Stimulated activated naive CD8-positive, alpha-beta T cell treated with anti-CD3 and anti-CD28 coated beads, Interleukin-15, amount 100 ng/mL, for 72 hours (primary cell): ENCODE data around the gene ABCB10.
A peak's percentile ranks its signal among the peaks of the same experiment; 100 is the strongest.

ENCODE experiments used
- ATAC-seq: fragments of 150-1000 bp; cut with Tn5 transposase; 2 replicates; pipeline ENCODE4 v1.10.0; 2021; ENCODE audit warnings: mild to moderate bottlenecking, moderate library complexity
- DNase-seq, 2 donors: peaks; one replicate each; pipeline ENCODE4 v3.0.0; 2021 to 2022
- H3K27ac Mint-ChIP-seq, 2 donors: one replicate each; pipeline ENCODE4 v1.8.0; 2022; ENCODE audit warnings: mild to moderate bottlenecking in 2 of 2, mixed read lengths in 2 of 2, moderate library complexity in 2 of 2
- H3K27me3 Mint-ChIP-seq: one replicate; pipeline ENCODE4 v1.8.0; 2022; ENCODE audit warnings: mixed read lengths
- H3K4me1 Mint-ChIP-seq: one replicate; pipeline ENCODE4 v1.8.0; 2022; ENCODE audit warnings: mild to moderate bottlenecking, mixed read lengths
- H3K4me3 Mint-ChIP-seq, 2 donors: one replicate each; pipeline ENCODE4 v1.8.0; 2022; ENCODE audit warnings: mild to moderate bottlenecking in 2 of 2, mixed read lengths in 2 of 2, moderate library complexity in 1 of 2
- H3K9me3 Mint-ChIP-seq, 2 donors: one replicate each; pipeline ENCODE4 v1.8.0; 2022; ENCODE audit warnings: mixed read lengths in 2 of 2

Gene ABCB10

DNA sequence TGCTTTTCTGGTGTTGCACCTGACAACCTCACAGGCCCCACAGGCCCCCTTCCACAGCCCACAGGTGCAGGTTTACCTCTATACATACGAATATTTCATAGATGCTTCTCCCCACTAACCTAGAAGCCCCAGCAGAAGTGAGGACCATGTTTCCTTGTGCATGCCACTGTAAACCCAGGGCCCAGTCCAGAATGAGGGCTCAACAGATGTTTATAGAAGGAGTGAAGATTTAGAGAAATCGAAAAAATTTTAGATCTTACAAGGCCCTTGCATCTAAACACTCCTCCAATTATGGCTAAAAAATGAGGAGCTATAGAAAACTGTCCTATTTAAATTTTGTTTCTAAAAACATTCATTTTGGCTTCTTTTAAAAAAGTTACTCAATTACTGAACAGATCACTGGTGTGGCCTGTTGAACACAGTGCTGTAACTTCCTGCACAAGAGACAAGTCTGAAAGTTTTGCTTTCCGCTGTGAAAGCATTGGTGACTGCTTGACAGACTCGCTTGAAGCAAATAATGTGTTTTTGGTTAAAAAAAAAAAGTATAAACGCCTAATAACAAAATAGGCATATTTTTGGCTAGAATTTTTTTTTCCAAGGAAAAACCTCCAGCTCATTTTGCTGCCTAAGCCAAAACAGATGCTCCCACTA is 1.2 kb downstream of the ABCB10 start:
- Mint-ChIP-seq H3K27me3 (no peaks in the 10 kb centered on the region), H3K9me3 (no peaks in the 10 kb centered on the region), H3K27ac (peak overlapping the region; percentile 75 to 80), H3K4me3 (peak overlapping the region; percentile 87 to 90), H3K4me1 (peaks cover 47% of the 10 kb centered on the region)
- ATAC-seq (no peak), DNase-seq (no peak)

DNA sequence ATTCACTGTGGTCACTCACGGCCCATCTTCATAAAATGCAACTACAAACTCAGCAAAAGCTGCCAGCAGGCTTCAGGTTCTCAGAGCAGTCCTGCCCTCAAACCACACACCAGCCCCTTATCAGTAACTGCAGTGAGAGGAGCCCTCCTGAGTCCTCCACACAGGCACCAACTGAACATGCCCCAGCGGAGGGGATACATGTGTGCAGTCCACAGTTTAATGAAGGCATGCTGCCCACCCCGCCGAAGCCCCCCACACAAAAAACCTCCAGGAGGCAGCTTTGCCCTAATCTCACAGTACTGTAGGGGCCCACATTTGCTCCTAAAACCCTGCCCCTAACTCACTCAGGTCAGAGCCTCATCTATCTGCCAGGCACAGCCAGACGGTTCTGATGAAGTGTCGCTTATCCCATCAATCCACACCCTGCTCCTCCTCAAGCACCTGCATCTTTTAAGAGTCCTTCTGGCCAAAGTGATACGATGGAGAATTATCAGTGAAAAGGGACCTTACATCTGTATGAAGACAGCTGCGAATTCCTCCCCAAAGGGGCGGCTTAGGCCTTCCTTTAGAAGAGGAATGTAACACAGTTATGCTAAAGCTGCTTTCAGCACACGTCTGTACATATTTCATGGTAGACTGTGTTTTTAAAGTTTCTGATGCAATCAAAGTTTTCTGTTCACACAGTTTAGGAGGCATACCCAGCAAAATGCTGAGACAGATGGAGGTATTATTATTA is 3.5 kb downstream of the ABCB10 start:
- Mint-ChIP-seq H3K9me3 (no peaks in the 10 kb centered on the region), H3K4me3 (no peak overlapping the region), H3K27me3 (no peaks in the 10 kb centered on the region), H3K27ac (peak overlapping the region; percentile 78 to 79), H3K4me1 (peaks cover 48% of the 10 kb centered on the region)
- DNase-seq (no peak), ATAC-seq (no peak)

DNA sequence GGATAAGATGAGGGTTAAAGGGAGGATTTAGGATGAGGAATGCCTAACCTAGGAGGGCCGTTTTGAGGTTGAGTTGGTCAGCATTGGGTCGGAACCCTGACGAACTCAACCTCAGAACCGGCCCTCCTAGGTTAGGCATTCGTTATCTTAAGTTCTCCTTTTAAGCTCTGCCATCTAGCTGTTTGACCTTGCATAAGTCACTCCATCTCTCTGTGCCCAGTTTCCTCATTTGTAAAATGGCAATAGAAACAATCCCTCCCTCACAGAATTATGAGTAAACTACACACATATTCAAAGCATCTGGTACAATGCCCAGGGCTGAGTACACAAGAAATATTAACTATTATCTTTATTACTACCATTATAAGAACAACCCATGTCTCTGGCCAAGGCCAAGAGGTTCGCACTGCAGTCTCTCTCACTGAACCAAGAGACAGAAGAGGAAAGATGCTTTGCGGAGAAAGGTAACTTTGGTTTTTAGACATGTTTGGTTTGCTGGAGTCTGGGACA is 4.8 kb downstream of the ABCB10 start:
- H3K27me3 Mint-ChIP-seq = no peaks in the 10 kb centered on the region
- ATAC-seq (no peak), DNase-seq (no peak)
- H3K4me3 Mint-ChIP-seq = no peak overlapping the region
- H3K27ac Mint-ChIP-seq = no peak overlapping the region
- no peaks in the 10 kb centered on the region for H3K9me3 Mint-ChIP-seq
- H3K4me1 Mint-ChIP-seq = peaks cover 40% of the 10 kb centered on the region

DNA sequence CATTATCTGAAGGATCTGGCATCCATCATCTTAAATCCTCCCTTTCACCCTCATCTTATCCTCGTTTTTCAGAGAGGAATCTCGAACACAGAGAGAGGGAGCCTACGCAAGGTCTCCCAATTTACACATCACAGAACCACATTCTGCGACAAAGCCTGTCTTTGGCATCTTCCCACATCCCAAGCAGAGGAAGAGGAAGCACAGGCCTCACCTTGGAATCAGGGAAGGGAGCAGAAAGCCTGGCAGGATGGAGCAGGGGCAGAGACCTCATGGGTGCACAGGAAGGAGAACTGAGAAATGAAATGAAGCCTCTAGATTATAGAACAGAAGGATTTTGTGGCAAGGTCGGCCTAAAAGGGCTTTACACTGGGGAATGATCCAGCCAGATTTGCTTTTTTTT is 5.8 kb downstream of the ABCB10 start:
- Mint-ChIP-seq H3K27ac (no peak overlapping the region), H3K9me3 (no peaks in the 10 kb centered on the region), H3K27me3 (no peaks in the 10 kb centered on the region), H3K4me3 (no peak overlapping the region), H3K4me1 (peaks cover 40% of the 10 kb centered on the region)
- ATAC-seq (no peak), DNase-seq (no peak)

DNA sequence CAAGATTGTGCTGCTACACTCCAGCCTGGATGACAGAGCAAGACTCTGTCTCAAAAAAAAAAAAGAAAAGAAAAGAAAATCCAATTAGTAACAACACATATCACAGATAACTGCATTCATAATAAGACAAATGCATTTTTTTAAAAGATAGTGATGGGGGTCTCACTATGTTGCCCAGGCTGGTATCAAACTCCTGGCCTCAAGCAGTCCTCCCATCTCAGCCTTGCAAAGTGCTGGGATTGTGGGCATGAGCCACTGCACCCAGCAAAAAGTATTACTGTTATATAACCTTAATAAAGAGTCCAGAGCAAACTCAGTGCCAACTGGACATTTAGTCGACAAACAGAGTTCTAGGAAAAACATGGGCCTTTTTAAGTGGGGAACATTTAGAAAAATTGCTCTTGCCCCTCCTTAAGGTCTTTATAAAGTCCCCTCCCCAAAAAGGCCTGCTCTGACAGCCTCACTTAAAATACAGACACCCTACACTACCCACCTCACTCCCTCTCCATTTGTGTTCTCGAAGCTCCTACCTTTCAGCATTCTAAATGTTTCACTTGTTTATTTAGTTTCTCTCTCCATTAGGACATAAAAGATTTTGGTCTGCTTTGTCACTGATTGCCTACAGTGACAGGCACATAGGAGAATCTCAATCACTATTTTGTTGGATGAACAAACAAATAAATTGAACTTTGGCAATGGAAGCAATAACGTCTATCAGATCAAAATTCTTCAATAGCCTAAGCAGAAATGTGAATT is 7.5 kb downstream of the ABCB10 start:
- Mint-ChIP-seq H3K27ac (no peak overlapping the region), H3K9me3 (no peaks in the 10 kb centered on the region)
- no peak for DNase-seq

DNA sequence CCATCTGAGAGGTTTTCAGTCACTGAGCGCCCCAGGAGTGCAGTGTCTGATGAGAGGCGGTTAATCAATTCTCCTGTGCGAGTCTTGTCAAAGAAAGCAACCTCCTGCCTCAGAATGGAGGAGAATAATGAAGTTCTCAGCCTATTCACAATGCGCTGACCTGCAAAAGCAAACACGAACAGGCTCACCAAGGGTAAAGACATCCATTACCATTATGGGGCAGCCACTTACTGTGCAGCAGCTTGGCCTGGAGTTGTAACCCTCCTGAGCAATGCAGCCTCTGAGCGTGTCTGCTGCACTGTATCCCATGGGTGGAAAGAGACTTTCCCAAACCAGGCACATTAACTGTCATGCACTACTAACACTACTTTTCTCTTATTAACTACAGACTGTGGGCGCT is 11.0 kb downstream of the ABCB10 start:
- no peaks in the 10 kb centered on the region for H3K9me3 Mint-ChIP-seq
- H3K4me3 Mint-ChIP-seq = no peak overlapping the region
- no peak overlapping the region for H3K27ac Mint-ChIP-seq
- no peaks in the 10 kb centered on the region for H3K27me3 Mint-ChIP-seq
- H3K4me1 Mint-ChIP-seq = peaks cover 30% of the 10 kb centered on the region
- no peak for ATAC-seq
- DNase-seq = no peak

More for the DNA sequence above, 7.5 kb downstream of the ABCB10 start:
- Mint-ChIP-seq H3K4me3 (no peak overlapping the region), H3K4me1 (peaks cover 25% of the 10 kb centered on the region), H3K27me3 (no peaks in the 10 kb centered on the region)
- no peak for ATAC-seq

DNA sequence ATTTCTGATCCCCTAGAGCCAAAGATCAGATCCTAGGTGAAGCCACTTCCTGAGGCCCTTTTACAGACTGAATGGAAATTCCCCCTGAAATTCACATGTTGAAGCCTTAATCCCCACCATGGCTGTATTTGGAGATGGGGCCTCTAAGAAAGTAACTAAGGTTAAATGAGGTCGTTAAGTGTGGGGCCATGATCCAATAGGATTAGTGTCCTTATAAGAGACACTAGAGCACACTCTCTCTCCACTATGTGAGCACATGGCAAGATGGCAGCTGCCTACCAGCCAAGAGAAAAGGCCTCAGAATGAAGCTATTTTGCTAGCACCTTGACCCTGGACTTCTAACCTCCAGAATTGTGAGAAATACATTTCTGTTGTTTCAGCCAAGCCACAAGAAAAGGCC is 13.9 kb downstream of the ABCB10 start:
- Mint-ChIP-seq H3K27ac (peak overlapping the region in 1 of 2 donors; percentile 46), H3K4me1 (peaks cover 39% of the 10 kb centered on the region), H3K27me3 (no peaks in the 10 kb centered on the region), H3K9me3 (no peaks in the 10 kb centered on the region), H3K4me3 (no peak overlapping the region)
- no peak for DNase-seq
- ATAC-seq = no peak

DNA sequence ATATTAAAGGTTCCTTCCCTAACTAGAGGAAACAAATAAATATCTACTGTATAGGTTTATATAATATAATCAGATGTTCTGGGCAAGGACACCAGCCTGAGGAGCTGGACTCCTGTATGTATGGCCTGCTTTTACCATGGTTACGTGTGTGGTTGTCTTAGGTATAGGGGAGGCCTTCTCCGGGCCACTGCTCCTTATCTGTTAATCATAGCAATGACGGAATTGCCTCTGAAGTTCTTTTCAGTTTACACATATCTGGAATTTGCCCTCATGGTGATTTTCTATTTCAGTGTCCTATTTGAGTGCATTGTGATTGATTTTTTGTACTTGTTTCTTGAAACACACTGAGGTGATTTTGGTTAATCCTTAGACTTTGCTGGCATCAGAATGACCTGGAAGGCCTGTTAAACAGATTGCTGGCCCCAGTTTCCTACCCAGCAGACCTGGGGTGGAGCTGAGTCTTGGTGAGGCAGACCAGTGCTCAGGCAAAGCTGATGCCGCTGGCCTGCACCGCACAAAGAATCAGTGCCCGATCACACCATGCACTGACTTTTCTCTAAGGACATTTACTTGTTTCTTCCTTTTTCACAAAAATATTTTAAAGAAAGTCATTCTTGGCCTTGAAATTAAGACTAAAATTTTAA is 18.5 kb downstream of the ABCB10 start:
- Mint-ChIP-seq H3K27me3 (no peaks in the 10 kb centered on the region), H3K27ac (no peak overlapping the region), H3K4me3 (no peak overlapping the region), H3K9me3 (no peaks in the 10 kb centered on the region), H3K4me1 (peaks cover 42% of the 10 kb centered on the region)
- no peak for ATAC-seq
- no peak for DNase-seq

DNA sequence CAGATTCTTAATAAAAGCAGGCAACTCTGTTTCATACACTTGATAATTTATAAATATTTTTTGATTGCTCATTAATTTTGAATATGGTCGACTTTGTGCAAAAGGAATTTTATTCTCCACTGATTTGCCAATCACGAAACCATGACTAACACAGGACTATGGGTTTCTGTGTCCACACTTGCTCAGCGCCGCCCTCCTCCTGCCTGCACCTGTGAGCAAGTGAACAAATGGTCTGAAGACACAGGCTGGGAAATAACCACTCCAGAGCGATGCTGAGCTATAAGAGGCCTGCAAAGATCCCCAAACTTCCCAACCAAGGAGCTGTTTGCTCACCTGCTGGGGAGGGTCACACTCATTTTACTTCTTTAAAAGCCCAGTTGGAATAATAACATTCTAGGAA is 19.6 kb downstream of the ABCB10 start:
- H3K4me1 Mint-ChIP-seq = peaks cover 32% of the 10 kb centered on the region
- ATAC-seq (no peak), DNase-seq (no peak)
- no peak overlapping the region for H3K27ac Mint-ChIP-seq
- H3K27me3 Mint-ChIP-seq = no peaks in the 10 kb centered on the region
- H3K9me3 Mint-ChIP-seq = no peaks in the 10 kb centered on the region
- no peak overlapping the region for H3K4me3 Mint-ChIP-seq

DNA sequence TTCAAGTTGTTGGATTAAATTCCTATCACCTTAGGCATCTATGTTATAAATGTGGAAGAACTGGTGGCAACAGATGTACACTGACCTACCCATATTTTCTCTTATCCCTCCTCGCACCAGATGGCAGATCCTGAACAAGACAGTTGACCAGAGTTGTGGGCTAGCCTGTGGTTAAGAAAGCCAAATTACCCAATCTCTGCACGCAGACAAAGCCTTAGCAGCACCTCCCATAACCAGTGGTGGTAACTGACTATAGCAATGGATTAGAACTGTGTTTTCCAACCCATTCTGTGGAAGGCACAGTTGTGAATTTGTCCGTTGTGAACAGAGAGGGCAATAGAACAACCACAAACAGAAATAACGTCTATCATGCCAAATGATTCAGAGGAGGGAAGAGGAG is 20.6 kb downstream of the ABCB10 start:
- Mint-ChIP-seq H3K27ac (no peak overlapping the region), H3K9me3 (no peaks in the 10 kb centered on the region), H3K4me3 (no peak overlapping the region), H3K4me1 (peaks cover 21% of the 10 kb centered on the region), H3K27me3 (no peaks in the 10 kb centered on the region)
- DNase-seq (no peak), ATAC-seq (no peak)

DNA sequence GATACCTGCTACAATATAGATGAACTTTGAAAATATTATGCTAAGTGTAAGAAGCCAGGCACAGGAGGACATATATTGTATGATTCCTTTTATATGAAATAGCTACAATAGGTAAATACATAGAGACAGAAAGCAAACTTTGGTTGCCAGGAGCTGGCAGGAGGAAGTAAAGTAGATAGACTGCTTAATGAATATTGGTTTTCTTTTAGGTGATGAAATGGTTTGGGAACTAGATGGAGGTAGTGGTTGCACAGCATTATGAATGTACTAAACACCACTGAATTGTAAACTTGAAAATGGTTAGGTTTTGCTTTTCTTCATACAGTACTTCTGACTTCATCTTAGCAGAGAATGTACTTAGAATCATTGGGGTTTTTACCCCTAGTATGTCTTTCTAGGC is 21.5 kb downstream of the ABCB10 start:
- Mint-ChIP-seq H3K4me1 (peaks cover 12% of the 10 kb centered on the region), H3K27me3 (no peaks in the 10 kb centered on the region), H3K4me3 (no peak overlapping the region), H3K9me3 (no peaks in the 10 kb centered on the region), H3K27ac (no peak overlapping the region)
- ATAC-seq (no peak), DNase-seq (no peak)

DNA sequence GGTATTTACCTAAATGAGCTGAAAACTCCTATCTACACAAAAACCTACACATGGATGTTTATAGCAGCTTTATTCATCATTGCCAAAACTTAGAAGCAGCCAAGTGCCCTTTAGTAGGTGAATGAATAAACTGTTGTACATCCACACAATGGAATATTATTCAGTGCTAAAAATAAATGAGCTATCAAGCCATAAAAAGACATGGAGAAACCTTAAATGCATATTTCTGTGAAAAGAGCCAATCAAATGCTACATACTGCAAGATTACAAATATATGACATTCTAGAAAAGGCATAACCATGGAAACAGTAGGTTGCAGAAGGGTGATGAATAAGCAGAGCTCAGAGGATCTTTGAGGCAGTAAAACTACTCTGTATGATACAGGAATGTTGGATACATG is 23.3 kb downstream of the ABCB10 start:
- H3K27ac Mint-ChIP-seq = no peak overlapping the region
- H3K9me3 Mint-ChIP-seq = no peaks in the 10 kb centered on the region

DNA sequence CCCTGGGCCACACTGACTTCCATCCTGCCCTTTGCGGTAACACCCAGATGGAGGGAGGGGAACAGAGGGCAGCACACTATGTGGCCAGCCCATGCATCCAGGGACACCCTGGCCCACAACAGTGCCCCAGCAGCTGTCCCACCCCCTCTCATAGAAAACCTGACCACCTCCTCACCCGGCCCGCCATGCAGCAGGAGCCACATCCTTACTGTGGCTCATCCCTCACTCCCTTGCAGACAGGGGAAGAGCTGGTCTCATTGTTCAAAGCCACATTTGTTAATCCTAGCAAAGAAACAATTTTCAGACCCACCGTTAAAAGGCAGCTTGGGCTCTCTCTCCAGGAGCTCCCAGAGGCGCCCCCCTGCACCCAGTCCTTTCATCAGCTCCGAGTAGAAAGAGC is 27.2 kb downstream of the ABCB10 start:
- Mint-ChIP-seq H3K4me1 (no peaks in the 10 kb centered on the region), H3K4me3 (no peak overlapping the region), H3K27me3 (no peaks in the 10 kb centered on the region), H3K27ac (peak overlapping the region; percentile 27 to 80), H3K9me3 (no peaks in the 10 kb centered on the region)
- no peak for DNase-seq
- ATAC-seq = no peak

More for the DNA sequence above, 23.3 kb downstream of the ABCB10 start:
- Mint-ChIP-seq H3K4me3 (no peak overlapping the region), H3K27me3 (no peaks in the 10 kb centered on the region), H3K4me1 (peaks cover 7% of the 10 kb centered on the region)
- ATAC-seq (no peak), DNase-seq (no peak)

DNA sequence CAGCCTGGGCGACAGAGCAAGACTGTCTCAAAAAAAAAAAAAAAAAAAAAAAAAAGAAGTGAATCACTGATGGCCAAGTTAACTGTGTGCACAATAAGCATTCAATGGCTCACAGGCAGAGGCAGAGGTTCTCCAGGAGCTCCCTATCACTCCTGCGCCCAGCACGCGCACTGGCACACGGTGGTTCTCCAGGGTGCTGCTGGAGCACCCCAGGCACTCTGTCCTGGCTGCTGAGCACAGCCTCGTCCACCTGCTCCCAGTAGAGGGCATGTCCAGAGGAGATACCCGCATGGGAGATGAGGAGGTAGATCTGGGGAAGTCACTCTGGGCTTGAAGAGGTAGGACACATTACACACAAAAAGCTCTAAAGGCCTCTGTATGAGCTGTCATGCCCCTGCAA is 28.9 kb downstream of the ABCB10 start:
- ATAC-seq (no peak), DNase-seq (no peak)
- H3K4me3 Mint-ChIP-seq = no peak overlapping the region
- H3K4me1 Mint-ChIP-seq = peaks cover 10% of the 10 kb centered on the region
- H3K27me3 Mint-ChIP-seq = no peaks in the 10 kb centered on the region
- no peak overlapping the region for H3K27ac Mint-ChIP-seq
- H3K9me3 Mint-ChIP-seq = no peaks in the 10 kb centered on the region

DNA sequence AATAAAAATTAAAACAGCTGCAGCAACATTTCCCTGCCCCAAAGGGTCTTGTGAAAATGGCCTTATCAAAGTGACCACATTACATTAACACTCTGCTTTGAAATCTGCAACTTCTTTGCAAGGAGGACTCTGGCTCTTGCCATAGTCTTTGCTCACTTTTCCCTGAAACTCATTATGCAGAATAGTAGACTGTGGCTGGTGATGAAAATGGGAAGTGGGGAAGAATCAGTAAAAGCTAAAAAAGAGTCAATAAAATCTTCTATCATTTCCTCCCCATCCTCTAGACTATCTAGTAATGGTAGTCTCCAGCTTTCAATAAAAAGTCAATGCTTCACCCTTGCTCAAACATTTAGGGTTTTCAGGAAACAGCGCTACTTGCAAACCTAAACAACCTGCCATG is 31.8 kb downstream of the ABCB10 start:
- no peaks in the 10 kb centered on the region for H3K9me3 Mint-ChIP-seq
- H3K4me1 Mint-ChIP-seq = peaks cover 10% of the 10 kb centered on the region
- no peak overlapping the region for H3K27ac Mint-ChIP-seq
- ATAC-seq (no peak), DNase-seq (no peak)
- H3K27me3 Mint-ChIP-seq = no peaks in the 10 kb centered on the region
- no peak overlapping the region for H3K4me3 Mint-ChIP-seq
